Prostate gland (tissue), 2 donors: ENCODE results near the gene XAB2. TPM values are rescaled to one million over a fixed set of nuclear protein-coding genes. Genes with fewer than 3 reads are reported as not detected.
A peak's percentile ranks its signal among the peaks of the same experiment; 100 is the strongest.

ENCODE experiments used
- DNase-seq: peaks from one replicate; pipeline ENCODE4 v3.0.0-alpha.2; 2019; ENCODE audit warnings: low spot score
- H3K27ac ChIP-seq, 2 donors: fragments of 200-600 bp; sonication (generic); 2 replicates each; pipeline ENCODE4 v1.5.1; 2017 to 2019
- H3K27me3 ChIP-seq: fragments of 200-600 bp; sonication (generic); replicated peaks from 2 replicates; pipeline ENCODE4 v1.5.1; 2019; ENCODE audit not compliant: insufficient read depth
- H3K36me3 ChIP-seq, 2 donors: fragments of 200-600 bp; sonication (generic); 1 replicate in 1 of 2; 2 replicates in 1 of 2; pipeline versions ENCODE4 v1.5.1 to v1.8.1; 2017 to 2019
- H3K4me1 ChIP-seq: fragments of 200-600 bp; sonication (generic); replicated peaks from 2 replicates; pipeline ENCODE4 v1.5.1; 2019
- H3K4me3 ChIP-seq, 2 donors: fragments of 200-600 bp; sonication (generic); 2 replicates each; pipeline ENCODE4 v1.5.1; 2017 to 2019
- H3K9me3 ChIP-seq: fragments of 200-600 bp; sonication (generic); 2 replicates; pipeline ENCODE4 v1.5.1; 2017
- CTCF ChIP-seq, 4 experiments: fragments of 200-600 bp in 2 of 4; fragments of 450-650 bp in 2 of 4; sonication (generic) in 2 of 4; IDR thresholded peaks; 1 replicate in 3 of 4; 2 replicates in 1 of 4; pipeline ENCODE4 v1.5.1; 2016 to 2019; ENCODE audit warnings: antibody characterized with exemption in 4 of 4, mild to moderate bottlenecking in 2 of 4, moderate library complexity in 2 of 4
- POLR2A ChIP-seq: fragments of 450-650 bp; IDR thresholded peaks from one replicate; pipeline ENCODE4 v1.6.1; 2016; ENCODE audit warnings: antibody characterized with exemption, mild to moderate bottlenecking
- POLR2AphosphoS5 ChIP-seq: sonication (generic); formaldehyde crosslinking; IDR thresholded peaks from one replicate; pipeline ENCODE4 v1.6.1; 2017; ENCODE audit warnings: antibody characterized with exemption
- WGBS: methylation state at CpG from one replicate; pipeline ENCODE4 v1.1.5; 2018; 5-methylcytosine and 5-hydroxymethylcytosine counted together
- intact Hi-C: fragments of 100-400 bp; cut with DNase I; formaldehyde crosslinking; loops from one replicate; pipeline ENCODE4 v1.14.2; 2022
- total RNA-seq, 2 donors: library from RNA; depleted of rRNA; stranded (reverse); fragments of >200 nt; gene quantifications; one replicate each; pipeline ENCODE4 v1.1.0, GENCODE V29; 2016

XAB2 gene
- total RNA-seq, 2 donors from 2014 or later: 53.6 to 115 TPM

GRCh38 chr19:7631577-7631976 is 2.2 kb upstream of the XAB2 start:
- intact Hi-C loops: loop anchor here (10.0 kb wide), 1 partner anchor 537 kb away; no protein-coding TSS in a partner anchor
- Histone ChIP-seq H3K27ac (no peak overlapping the region), H3K4me1 (peaks cover 13% of the 10 kb centered on the region), H3K4me3 (no peak overlapping the region), H3K27me3 (no peaks in the 10 kb centered on the region), H3K9me3 (no peaks in the 10 kb centered on the region), H3K36me3 (no peaks in the 10 kb centered on the region)
- DNase-seq: no peak
- WGBS: 92% methylated on average over 12 of the region's 12 CpGs
- TF ChIP-seq POLR2A (no peak), POLR2AphosphoS5 (no peak), CTCF (IDR thresholded peaks at IDR 0.05) (no peak)

GRCh38 chr19:7628589-7629311 is 595 bp downstream of the XAB2 start:
- peak overlapping the region; percentile 78 to 84 for H3K27ac ChIP-seq
- H3K27me3 ChIP-seq: no peaks in the 10 kb centered on the region
- intact Hi-C loops: no loop called here
- 3% methylated on average over 15 of the region's 15 CpGs for WGBS
- H3K36me3 ChIP-seq: peaks cover 0 to 6% of the 10 kb centered on the region in 2 donors
- H3K9me3 ChIP-seq: no peaks in the 10 kb centered on the region
- peaks cover 13% of the 10 kb centered on the region for H3K4me1 ChIP-seq
- peak overlapping the region; percentile 84 to 92 for H3K4me3 ChIP-seq
- no peak for DNase-seq
- TF ChIP-seq POLR2AphosphoS5: no peak

- 92% methylated on average over 24 of the region's 24 CpGs for WGBS
- no peak for TF ChIP-seq POLR2A
- no peak for TF ChIP-seq POLR2AphosphoS5
- no peak for TF ChIP-seq CTCF (IDR thresholded peaks at IDR 0.05)
- no peak for DNase-seq
- Histone ChIP-seq H3K36me3 (peaks cover 4 to 21% of the 10 kb centered on the region in 2 donors), H3K27ac (no peak overlapping the region), H3K4me3 (no peak overlapping the region), H3K9me3 (no peaks in the 10 kb centered on the region), H3K27me3 (no peaks in the 10 kb centered on the region), H3K4me1 (peaks cover 13% of the 10 kb centered on the region)
- intact Hi-C loops: no loop called here
Measured at GRCh38 chr19:7627166-7627565, 2.2 kb downstream of the XAB2 start.

GRCh38 chr19:7625763-7626372 is 3.5 kb downstream of the XAB2 start:
- Histone ChIP-seq H3K9me3 (no peaks in the 10 kb centered on the region), H3K4me3 (no peak overlapping the region), H3K27ac (no peak overlapping the region), H3K27me3 (no peaks in the 10 kb centered on the region), H3K36me3 (peaks cover 11 to 32% of the 10 kb centered on the region in 2 donors), H3K4me1 (peaks cover 13% of the 10 kb centered on the region)
- intact Hi-C loops: no loop called here
- 96% methylated on average over 34 of the region's 34 CpGs for WGBS
- TF ChIP-seq POLR2AphosphoS5 (no peak), POLR2A (no peak), CTCF (IDR thresholded peaks at IDR 0.05) (no peak)
- no peak for DNase-seq

GRCh38 chr19:7624810-7625209 is 4.5 kb downstream of the XAB2 start:
- TF ChIP-seq CTCF (IDR thresholded peaks at IDR 0.05) (no peak), POLR2A (no peak), POLR2AphosphoS5 (no peak)
- WGBS: 87% methylated on average over 17 of the region's 17 CpGs
- Histone ChIP-seq H3K9me3 (no peaks in the 10 kb centered on the region), H3K4me1 (peaks cover 12% of the 10 kb centered on the region), H3K27me3 (no peaks in the 10 kb centered on the region), H3K4me3 (no peak overlapping the region), H3K27ac (no peak overlapping the region), H3K36me3 (peaks cover 11 to 36% of the 10 kb centered on the region in 2 donors)
- intact Hi-C loops: no loop called here
- DNase-seq: no peak
